ENCODE results near the gene MEIS3.

The MEIS3 gene

DNA sequence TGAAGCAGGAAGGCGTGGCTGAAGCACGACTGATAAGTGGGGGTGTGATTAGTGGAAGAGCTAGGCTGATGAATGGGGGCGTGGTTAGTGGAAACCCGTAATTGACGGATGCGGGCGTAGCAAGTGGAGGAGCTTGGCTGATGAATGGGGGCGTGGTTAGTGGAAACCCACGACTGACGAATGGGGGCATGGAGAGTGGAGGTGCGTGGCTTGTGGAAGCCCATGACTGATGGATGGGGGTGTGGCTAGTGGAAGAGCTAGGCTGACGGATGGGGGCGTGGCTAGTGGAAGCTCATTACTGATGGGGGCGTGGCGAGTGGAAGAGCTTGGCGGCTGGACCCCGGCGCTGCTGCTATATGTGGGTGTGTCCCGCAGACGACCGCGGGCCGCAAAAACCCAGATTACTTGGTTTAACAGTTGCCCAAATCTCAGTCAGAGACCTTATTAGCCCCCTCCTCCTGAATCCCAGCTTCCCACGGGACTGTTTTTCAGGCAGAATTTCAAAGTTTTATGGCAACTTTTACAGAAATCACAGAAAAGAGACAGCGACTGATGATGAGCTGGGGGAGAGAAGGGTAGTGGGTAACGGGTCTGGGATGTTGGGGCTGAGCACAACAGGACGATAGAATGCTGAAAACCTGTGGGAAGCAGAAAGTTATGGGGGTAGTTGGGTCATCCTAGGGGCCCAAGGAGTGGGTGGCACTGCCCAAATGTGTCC is 9.0 kb upstream of the MEIS3 start:
- no peak overlapping the region for H3K4me3 ChIP-seq (ENCODE audit: low read length)
- no peak for TF ChIP-seq ZNF274 (IDR thresholded peaks at IDR 0.05; ENCODE audit: low read depth, low read length)

DNA sequence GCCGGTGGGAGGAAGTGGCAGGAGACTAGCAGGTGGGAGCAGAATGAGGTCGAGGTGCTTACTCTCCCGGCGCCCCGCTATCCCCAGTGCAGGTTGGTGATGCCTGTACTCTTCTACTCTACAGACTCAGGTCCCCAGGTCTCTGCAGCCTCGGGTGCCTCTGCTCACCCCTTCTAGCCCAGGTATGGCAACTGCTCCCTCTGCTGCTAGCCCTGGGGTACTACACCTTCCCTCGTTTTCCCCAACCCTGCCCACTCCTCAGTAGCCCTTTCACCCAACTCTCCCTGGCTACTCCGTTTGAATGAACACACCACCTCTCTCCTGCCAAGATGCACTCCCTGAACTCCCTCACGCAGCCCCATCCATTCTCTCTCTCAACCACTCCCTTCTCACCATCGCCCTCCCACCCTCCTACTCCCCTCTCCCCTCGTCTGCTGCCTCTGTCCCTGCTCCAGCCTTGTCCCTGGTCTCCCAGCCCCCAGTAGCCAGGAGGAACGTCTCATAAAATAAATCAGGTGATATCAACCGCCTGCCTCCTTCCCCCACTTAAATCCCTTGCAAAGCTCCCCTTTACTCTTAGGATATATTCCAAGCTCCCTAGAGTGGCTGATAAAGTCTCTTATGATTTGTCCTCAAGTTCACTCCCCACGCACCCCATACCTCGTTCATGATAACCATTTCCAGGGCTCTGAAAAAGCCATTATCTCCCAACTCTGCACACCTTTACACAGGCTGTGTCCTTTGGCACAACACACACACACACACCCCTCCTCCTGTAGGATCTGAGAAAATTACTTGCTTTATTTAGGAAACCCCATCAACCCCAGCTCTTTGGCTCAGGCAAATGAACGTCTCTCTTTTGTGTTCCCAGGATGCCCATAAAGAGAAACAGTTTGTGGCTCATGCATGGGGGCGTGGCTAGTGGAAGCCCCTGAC is 8.2 kb upstream of the MEIS3 start:
- no peak overlapping the region for H3K4me3 ChIP-seq (ENCODE audit: low read length)
- no peak for TF ChIP-seq ZNF274 (IDR thresholded peaks at IDR 0.05; ENCODE audit: low read depth, low read length)

DNA sequence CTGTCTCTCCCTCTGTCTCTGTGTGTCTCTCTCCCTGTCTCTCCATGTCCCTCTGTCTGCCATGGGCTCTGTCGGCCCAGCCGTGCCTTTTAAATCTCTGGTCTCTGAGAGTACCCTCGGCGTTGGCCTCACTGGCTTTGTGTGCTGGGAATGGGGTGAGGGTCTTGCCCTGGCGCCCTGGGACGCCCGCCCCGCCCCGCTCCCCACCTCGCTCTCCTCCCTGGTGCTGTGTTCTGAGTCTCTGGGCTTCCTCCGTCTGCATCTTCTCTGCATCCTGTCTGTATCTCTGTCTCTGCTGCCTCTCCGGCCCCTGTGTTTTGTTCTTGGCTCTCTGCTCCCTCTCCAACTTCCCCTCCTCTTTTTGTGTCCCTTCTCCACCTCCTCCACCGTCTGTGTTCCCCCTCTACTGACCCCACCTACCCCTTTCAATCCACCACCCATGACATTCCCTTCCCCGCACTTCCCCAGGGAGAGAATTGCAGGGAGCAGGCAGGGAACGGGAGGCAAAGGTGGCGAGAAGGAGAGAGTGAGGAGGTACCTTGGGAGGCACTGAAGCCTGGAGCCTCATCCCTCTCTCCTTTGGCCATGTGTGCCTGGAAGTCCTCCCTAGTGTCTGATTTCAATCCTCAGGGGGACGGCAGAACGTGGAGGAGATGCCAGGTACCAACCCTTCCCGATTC is 4.0 kb upstream of the MEIS3 start:
- TF ChIP-seq ZNF274 (IDR thresholded peaks at IDR 0.05; ENCODE audit: low read depth, low read length): no peak

DNA sequence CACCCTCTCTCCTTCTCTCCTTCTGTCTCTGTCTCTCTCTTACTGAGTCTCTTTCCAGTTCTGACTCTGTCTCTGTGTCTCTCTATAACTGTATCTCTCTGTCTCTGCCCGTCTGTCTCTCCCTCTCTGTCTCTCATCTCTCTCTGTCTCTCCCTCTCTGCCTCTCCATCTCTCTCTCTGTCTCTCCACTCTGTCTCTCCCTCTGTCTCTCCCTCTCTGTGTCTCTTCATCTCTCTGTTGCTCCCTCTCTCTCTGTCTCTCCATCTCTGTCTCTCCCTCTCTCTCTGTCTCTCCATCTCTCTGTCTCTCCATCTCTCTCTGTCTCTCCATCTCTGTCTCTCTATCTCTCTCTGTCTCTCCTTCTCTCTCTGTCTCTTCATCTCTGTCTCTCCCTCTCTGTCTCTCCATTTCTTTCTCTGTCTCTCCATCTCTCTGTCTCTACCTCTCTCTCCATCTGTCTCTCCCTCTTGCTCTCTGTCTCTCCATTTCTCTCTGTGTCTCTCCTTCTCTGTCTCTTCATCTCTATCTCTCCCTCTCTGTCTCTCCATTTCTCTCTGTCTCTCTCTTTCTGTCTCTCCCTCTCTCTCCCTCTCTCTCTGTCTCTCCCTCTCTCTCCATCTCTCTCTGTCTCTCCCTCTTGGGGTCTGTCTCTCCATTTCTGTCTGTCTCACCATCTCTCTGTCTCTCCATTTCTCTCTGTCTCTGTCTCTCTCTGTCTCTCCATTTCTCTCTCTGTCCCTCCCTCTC is 3.3 kb upstream of the MEIS3 start:
- H3K4me3 ChIP-seq (ENCODE audit: low read length): no peak overlapping the region
- TF ChIP-seq ZNF274 (IDR thresholded peaks at IDR 0.05; ENCODE audit: low read depth, low read length): no peak

More for the DNA sequence above, 4.0 kb upstream of the MEIS3 start:
- no peak overlapping the region for H3K4me3 ChIP-seq (ENCODE audit: low read length)

DNA sequence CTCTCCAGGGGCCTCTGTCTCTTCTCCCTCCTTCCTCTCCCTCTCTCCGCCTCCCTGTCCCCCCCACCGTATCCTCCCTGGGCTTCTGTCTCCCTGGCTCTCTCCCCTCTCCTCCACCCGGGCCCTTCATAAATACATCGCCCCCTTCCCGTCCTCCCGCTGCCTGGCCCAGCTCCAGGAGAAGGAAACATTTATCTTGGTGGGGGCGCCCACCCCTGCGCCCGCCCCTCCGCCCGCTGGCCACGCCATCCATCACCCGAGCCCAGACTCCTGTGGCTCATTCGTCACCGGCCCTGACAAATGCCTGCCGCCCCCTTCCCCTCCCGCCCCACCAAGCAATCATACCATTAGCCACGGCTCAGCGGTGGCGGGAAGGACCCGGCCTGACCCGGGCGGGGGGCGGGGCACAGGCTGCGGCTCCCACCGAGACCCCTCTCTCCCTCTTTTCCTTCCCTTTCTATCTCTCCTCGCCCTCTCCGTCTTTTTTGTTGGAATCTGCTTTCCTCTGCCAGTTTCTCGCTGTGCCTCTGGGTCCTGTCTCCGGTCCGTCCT is 2.6 kb upstream of the MEIS3 start:
- no peak for TF ChIP-seq ZNF274 (IDR thresholded peaks at IDR 0.05; ENCODE audit: low read depth, low read length)
- no peak overlapping the region for H3K4me3 ChIP-seq (ENCODE audit: low read length)

DNA sequence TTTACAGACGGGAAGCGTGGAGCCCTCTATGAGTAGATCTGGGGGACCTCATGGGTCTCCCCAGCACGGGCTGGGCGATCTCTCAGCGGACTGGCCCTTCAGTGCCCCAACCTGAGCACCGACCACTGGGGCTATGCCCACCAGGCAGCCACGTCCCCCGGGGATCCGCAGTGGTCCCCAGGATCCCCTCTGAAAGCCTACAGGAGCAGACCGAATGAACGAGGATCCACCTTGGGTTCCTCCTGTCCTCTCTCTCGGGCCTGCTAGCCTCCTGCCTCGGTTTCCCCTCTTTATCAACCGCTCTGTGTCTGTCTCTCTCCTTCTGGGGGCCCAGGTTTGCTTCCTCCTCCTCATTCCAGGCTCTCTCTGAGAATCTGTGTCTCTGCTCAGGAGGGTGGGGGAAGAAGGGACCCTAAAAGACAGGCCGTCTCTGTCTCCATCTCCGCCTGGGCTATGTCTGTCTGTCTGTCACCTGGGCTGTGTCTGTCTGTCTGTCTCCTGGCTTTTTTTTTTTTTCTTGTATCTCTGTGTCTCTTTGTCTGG is 2.0 kb upstream of the MEIS3 start:
- TF ChIP-seq ZNF274 (IDR thresholded peaks at IDR 0.05; ENCODE audit: low read depth, low read length): no peak
- no peak overlapping the region for H3K4me3 ChIP-seq (ENCODE audit: low read length)

DNA sequence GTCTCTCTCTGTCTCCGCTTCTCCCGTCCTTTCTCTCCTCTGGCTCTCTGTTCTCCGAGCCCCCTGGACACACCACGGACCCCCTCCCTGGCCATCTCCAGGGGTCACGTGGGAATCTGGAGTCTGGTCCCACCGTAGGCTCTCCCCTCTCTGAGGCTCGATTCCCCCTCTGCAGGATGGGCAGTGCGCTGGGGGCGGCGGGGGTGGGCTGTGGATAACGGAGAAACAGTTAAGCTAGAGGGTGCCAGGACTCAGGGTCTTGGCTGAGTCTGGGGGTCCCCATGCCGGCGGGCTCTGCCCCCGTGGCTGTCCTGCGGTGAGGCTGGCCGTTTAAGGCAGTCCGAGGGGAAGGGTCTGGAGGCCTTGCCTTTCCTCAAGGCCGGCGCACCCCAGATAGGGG is 462 bp upstream of the MEIS3 start:
- TF ChIP-seq ZNF274 (IDR thresholded peaks at IDR 0.05; ENCODE audit: low read depth, low read length): no peak
- no peak overlapping the region for H3K4me3 ChIP-seq (ENCODE audit: low read length)

DNA sequence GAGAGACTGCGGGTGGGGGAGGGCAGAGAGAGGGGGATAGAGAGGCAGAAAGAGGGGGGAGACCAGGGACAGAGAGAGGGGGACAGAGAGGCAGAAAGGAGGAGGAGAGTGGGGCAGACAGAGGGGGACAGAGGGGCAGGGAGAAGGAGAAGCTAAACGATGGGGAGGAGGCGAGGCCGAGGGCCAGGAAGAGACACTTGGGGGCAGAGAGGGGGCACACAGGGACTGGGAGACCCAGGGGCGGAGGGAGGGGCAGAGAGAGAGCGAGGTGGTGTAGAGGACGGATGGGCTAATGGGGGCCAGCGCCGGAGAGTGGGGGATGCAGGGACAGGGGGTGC is 666 bp downstream of the MEIS3 start:
- no peak overlapping the region for H3K4me3 ChIP-seq (ENCODE audit: low read length)
- TF ChIP-seq ZNF274 (IDR thresholded peaks at IDR 0.05; ENCODE audit: low read depth, low read length): no peak

DNA sequence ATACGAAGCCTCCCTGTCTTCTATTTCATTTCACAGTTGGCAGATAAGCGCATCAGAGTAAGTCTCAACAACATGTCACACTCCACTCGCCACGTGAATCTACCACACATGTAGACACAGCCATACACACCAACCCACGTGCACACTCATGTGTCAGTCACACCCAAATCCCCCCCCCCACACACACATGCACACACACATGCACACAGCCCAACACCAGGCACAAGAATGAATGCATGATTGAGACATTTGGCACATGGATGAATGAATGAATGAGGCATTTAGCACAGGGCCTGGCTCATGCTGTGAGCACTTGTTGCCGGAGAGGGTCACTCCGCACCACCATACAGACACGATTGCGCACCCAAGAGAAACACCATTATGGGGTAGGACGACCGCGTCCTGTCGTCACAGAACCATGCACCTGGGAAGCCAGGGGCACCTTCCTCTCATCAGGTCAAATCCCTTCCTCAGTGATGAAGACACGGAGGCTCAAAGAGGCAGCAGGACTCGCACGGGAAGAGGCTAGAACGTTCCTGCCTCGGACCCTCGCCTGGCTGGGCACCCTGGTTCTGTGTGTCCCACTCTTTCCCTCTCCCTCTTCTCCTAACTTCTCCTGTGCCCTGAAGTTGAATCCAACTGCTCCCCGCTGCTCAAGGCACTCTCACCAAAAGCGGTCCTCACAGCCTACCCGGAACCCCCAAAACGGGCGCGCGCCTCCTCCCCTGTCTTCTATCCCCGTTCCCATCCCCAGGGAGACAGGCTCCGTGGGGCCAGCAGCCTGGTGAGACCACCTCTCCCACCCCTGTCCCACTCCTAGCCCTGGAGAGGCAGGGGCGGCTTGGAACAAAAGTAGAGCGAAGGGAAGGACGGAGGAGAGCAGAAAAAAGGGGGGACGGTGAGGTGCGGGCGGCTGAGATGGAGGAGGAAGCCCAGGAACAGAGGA is 1.3 kb downstream of the MEIS3 start:
- no peak for TF ChIP-seq ZNF274 (IDR thresholded peaks at IDR 0.05; ENCODE audit: low read depth, low read length)
- H3K4me3 ChIP-seq (ENCODE audit: low read length): no peak overlapping the region

DNA sequence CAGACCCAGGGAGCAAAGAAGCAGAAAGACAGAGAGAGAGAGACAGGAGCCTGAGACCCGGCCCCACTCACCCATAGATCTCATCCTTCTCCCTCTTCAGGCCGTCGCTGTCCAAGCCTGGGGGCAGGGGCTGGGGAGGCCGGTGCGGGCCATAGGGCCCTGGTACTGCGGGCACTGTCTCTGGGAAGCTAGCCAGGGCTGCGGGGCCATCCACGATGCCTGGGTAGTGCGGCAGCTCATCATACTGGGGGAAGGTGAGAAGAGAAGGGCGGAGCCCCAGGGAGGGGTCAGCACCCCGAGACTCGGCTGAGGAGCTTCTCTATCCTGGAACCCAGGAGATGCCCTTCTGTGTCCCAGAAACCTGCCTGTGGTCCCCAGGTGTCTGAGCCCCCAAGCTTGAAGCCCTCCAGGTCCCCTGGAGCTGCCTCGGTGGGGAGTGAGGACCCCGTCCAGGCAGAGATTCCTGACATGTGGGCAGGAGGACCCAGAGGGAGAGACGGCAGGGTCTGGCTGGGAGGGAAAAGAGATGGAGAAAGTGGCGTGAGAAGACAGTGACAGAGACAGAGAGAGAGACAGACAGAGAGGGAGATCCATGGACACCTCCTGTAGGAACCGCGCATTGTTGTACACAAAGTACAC is 2.1 kb downstream of the MEIS3 start:
- no peak for TF ChIP-seq ZNF274 (IDR thresholded peaks at IDR 0.05; ENCODE audit: low read depth, low read length)

DNA sequence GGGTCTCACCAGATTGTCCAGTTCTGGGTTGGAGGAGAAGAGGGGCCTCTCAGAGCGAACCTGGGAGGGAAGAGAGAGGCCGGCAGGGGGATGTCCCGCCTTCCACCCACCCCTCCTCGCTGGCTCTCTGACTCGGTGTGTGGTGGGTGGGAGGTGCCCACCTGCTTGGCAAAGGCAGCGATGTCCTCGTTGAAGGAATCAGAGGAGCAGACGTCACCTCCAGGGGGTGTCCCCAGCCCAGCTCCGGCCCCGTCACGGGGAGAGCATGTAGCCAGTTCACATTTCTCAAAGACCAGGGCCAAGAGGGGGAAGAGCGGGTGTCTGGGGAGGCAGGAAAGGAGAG is 2.7 kb downstream of the MEIS3 start:
- H3K4me3 ChIP-seq (ENCODE audit: low read length): no peak overlapping the region
- no peak for TF ChIP-seq ZNF274 (IDR thresholded peaks at IDR 0.05; ENCODE audit: low read depth, low read length)

More for the DNA sequence above, 2.1 kb downstream of the MEIS3 start:
- H3K4me3 ChIP-seq (ENCODE audit: low read length): no peak overlapping the region
